Kidney tubule cell (primary cell): ENCODE results near the gene TBC1D5.
"Not testable (repeated sequence)": the region's sequence is repeated elsewhere in the genome, so short reads cannot be mapped to it uniquely, and the experiment has no call there.

Source experiments
- DNase-seq: peaks from one replicate; pipeline ENCODE4 v3.0.0-alpha.2; 2018; ENCODE audit warnings: low spot score

The TBC1D5 gene

GRCh38 chr3:17714473-17714872 lies 28.0 kb downstream of the TBC1D5 start:
- DNase-seq = no peak

- no peak for DNase-seq
Measured at GRCh38 chr3:17709236-17709810, 33.1 kb downstream of the TBC1D5 start.

GRCh38 chr3:17707813-17708543 lies 34.5 kb downstream of the TBC1D5 start:
- DNase-seq = no peak

- DNase-seq = not testable (repeated sequence)
Measured at GRCh38 chr3:17705991-17706390, 36.4 kb downstream of the TBC1D5 start.

- DNase-seq = not testable (repeated sequence)
Measured at GRCh38 chr3:17699815-17700214, 42.6 kb downstream of the TBC1D5 start.

- DNase-seq = not testable (repeated sequence)
Measured at GRCh38 chr3:17695665-17696064, 46.8 kb downstream of the TBC1D5 start.

- DNase-seq = not testable (repeated sequence)
Measured at GRCh38 chr3:17693670-17693999, 48.8 kb downstream of the TBC1D5 start.

GRCh38 chr3:17692846-17693669 lies 49.4 kb downstream of the TBC1D5 start:
- not testable (repeated sequence) for DNase-seq

GRCh38 chr3:17687566-17687965 lies 54.9 kb downstream of the TBC1D5 start:
- DNase-seq = no peak

- peak; percentile 4 for DNase-seq
Measured at GRCh38 chr3:17686613-17687012, 55.8 kb downstream of the TBC1D5 start.

- DNase-seq = no peak
Measured at GRCh38 chr3:17683542-17684207, 58.8 kb downstream of the TBC1D5 start.

GRCh38 chr3:17680530-17680929 lies 61.9 kb downstream of the TBC1D5 start:
- no peak for DNase-seq

- peak; percentile 64 for DNase-seq
Measured at GRCh38 chr3:17678116-17678741, 64.2 kb downstream of the TBC1D5 start.

GRCh38 chr3:17674082-17674686 lies 68.2 kb downstream of the TBC1D5 start:
- no peak for DNase-seq

GRCh38 chr3:17672506-17672905 lies 69.9 kb downstream of the TBC1D5 start:
- DNase-seq = no peak

GRCh38 chr3:17670749-17671148 lies 71.7 kb downstream of the TBC1D5 start:
- no peak for DNase-seq

GRCh38 chr3:17664923-17665322 lies 77.5 kb downstream of the TBC1D5 start:
- DNase-seq = no peak

- DNase-seq = no peak
Measured at GRCh38 chr3:17656264-17656663, 86.2 kb downstream of the TBC1D5 start.

- no peak for DNase-seq
Measured at GRCh38 chr3:17655743-17656142, 86.7 kb downstream of the TBC1D5 start.

GRCh38 chr3:17649748-17650147 lies 92.7 kb downstream of the TBC1D5 start:
- DNase-seq = not testable (repeated sequence)

- DNase-seq = not testable (repeated sequence)
Measured at GRCh38 chr3:17648630-17649355, 93.6 kb downstream of the TBC1D5 start.
